SK-MEL-5 (cell line): ENCODE measurements around the gene ZC3H12D. TPM values are rescaled to one million over a fixed set of nuclear protein-coding genes. Genes with fewer than 3 reads are reported as not detected.

ENCODE experiments used
- DNase-seq: peaks from one replicate; pipeline ENCODE4 v3.0.0-alpha.2; 2016; ENCODE audit warnings: low read depth, low spot score
- in situ Hi-C: cut with HindIII; loops from 2 replicates; pipeline ENCODE4 v1.10.0; 2016; ENCODE audit warnings: low sequenced_read_pairs, high pct_unique_total_duplicates, low pct_unique_long_range_greater_than_20kb
- total RNA-seq: library from RNA; depleted of rRNA; stranded (reverse); fragments of >200 nt; shearing (Covaris generic); gene quantifications from 2 replicates; pipeline ENCODE4 v1.2.3, GENCODE V29; 2014

Gene ZC3H12D
- total RNA-seq, 1 experiment from 2014 or later, result not detected

DNA sequence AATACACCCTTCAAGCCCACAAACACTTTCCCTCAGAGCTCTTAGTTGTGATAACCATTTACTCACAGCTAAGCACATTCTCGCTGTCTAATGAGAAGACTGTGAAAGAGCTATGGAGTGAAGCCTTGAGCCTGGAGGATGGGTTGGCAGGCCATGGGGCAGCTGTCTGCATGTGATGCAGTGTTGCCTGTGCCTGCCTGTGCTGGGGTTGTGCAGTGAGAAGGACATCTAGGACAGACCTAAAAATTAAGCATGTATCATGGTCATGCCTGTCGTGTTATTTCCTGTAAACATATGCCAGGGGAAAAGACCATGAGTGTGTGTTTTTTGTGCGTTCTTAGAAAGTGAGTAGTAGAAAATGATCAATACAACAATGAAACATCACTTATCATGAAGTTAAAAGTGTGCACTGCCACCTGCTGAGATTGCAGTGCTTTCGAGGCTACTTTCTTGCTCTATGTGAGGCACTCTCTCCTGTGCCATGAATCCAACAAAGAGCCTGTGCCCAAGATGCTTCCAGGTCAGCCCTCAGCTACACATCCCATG lies 8.1 kb upstream of the ZC3H12D start:
- in situ Hi-C loops, result no loop called here
- DNase-seq, result no peak

DNA sequence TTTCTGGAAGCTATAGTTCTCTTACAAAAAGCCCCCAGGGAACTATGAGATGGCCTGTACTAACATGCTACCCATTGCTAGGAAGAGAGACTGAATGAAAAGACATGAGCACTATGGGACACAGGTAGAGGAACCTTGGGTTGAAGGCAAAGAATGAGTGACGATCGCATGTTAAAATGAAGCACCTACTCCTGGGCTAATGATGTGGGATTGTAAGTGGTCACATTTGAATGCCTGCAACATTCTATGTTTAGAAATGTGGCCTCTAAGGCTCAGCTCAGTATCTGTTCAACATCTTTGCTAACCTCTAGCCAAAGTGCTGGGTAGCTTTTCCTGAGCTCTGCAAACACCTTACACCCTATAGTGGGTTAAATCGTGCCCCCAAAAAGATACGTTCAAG lies 5.2 kb upstream of the ZC3H12D start:
- in situ Hi-C loops, result no loop called here

DNA sequence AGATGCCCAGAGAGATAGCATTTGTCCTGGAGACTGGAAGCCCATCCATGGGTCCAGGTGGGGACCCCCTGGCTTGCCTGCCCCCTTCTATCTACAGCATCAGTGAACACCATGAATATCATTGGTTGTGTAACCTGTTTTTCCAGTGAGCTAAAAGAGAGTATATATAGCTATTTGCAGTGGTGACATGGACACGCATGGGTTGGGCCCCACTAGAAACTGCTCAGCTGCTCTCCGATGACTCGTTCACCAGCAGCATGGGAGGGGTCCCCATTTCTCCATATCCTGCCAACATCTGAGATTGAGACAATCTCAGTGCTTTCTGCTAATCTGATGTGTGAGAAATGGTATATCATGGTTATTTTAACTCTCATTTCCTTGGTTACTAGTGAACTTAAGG lies 4.0 kb upstream of the ZC3H12D start:
- in situ Hi-C loops, result no loop called here
- DNase-seq, result no peak

More for the DNA sequence above, 5.2 kb upstream of the ZC3H12D start:
- no peak for DNase-seq

DNA sequence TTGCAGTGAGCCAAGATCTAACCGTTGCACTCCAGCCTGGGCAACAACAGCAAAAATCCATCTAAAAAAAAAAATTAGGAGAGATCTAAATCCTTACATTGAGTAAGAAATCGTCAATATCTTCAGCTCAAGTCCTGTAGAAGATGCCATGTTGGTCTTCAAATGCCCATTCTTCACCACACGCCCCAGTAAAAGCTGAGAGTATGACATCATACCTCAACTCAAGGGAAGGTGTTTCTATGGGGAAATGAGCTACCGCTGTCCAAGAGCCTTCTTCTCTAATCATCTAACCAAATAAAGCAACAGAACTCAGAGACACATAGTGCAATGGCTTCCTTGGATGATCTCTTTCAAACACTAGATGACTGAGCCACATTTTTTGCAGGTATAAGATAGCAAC lies 2.5 kb upstream of the ZC3H12D start:
- in situ Hi-C loops, result no loop called here
- DNase-seq, result no peak

DNA sequence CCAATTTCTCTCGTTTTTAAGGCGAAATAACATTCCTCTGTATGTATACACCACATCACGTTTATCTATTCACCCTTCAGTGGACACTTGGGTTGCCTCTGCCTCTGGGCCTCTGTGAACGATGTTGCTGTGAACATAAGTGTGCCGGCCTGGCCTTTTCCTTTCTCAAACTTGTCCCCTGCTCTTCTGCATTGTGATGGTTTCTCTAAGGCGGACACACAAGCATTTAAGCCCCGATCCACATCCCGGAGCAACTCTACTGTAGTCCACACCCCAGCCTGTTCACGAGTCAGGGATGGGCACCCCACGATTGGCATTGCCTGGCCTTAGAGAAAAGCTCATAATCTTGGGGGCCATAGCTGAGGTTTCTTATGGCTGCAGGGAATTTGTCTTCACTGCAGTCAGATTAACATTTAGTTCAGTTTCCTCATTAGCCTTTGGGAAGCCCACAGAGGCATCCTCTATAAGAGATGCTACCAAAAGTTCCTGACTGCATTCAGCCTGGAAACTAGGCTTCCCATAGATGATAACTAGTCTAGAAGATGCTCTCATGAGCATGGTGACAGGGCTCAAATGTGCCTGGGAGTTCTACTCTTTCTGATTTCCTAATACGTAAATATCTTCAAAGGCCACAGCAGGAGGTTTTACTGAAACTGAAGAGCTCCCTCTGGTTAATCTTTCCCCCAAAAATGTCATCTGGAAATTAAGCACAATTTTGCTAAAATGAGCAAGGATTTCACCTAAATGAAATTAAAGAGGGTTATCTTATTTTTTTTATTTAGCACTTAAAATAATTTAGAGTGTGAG lies 762 bp downstream of the ZC3H12D start:
- in situ Hi-C loops, result no loop called here

DNA sequence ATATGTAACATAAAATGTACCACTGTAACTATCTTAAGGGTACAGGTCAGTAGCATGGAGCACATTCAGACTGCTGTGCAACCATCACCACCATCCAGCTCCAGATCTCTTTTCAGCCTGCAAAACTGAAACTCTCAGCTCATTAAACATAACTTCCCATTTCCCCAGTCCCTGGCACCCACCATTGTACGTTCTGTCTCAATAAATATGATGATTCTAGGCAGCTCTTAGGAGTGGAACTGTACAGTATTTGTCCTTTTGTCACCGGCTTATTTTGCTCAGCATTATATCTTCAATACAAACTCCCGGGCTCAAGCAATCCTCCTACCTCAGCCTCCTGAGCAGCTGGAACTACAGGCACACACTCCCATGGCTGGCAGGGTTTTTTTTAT lies 1.5 kb downstream of the ZC3H12D start:
- in situ Hi-C loops, result no loop called here
- DNase-seq, result no peak

More for the DNA sequence above, 762 bp downstream of the ZC3H12D start:
- no peak for DNase-seq

DNA sequence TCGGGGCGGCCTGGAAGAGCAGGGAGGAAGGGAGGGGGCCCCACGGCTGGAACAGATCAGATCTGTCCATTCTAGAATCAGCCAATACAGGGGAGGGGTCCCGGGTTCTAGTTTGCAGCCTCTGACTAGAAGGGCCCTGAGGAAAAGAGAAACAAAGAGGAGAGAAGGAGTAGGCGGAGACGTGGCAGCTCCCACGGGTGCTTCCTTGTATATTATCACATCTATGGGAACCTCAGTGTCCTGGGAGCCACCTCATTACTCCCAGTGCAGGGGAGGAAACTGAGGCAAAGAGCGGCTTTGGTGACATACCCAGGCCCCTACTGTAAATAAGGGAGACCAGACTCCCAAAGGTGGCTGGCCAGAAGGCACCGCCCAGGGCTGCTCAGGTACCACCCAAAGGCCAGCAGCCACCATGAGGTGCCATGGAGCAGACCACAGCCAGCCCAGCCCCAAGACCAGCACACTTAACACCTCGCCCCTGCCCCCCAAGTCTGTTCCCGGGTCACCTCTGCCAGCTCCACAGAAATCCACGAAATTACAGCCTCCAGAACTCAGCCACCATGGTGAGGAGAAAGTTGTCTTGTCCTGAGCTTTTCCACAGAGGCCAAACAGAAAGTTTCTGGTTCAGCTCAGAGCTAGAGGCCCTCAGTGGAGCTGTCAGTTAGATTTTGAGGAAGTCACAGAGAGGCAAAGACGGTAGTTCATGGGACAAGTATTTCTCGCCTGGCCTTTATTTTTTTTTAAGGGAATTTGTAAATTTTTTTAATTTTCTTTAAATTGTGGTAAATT lies 2.1 kb downstream of the ZC3H12D start:
- DNase-seq, result no peak
- in situ Hi-C loops, result no loop called here

DNA sequence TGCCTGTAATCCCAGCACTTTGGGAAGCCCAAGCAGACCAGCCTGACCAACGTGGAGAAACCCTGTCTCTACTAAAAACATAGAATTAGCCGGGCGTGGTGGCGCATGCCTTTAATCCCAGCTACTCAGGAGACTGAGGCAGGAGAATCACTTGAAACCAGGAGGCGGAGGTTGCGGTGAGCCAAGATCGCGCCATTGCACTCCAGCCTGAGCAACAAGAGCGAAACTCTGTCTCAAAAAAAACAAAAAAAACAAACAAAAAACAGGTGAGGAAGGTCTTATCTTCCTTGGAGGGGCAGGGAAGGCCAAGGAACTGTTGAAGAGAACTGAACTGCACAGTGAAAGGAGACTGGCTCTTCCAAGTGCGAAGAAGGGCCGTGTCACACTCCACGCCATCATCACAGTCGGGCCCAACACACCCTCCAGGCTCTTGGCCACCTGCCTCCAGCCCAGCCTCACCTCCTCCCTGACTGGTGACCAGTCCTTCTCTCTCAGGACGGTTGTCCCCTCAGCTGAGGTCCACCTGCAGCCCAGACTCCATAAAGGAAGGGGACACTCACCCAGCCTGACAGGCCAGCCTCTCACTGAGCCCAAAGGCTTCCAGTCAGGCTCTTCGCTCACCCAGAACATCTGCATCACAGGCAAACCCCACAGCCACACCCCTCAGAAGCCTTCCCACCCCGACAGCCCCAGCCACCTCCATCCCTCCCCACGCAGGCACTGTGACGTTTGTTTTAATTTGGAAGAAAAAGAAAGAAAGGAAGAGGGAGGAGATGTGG lies 4.1 kb downstream of the ZC3H12D start:
- in situ Hi-C loops, result no loop called here
- DNase-seq, result no peak

DNA sequence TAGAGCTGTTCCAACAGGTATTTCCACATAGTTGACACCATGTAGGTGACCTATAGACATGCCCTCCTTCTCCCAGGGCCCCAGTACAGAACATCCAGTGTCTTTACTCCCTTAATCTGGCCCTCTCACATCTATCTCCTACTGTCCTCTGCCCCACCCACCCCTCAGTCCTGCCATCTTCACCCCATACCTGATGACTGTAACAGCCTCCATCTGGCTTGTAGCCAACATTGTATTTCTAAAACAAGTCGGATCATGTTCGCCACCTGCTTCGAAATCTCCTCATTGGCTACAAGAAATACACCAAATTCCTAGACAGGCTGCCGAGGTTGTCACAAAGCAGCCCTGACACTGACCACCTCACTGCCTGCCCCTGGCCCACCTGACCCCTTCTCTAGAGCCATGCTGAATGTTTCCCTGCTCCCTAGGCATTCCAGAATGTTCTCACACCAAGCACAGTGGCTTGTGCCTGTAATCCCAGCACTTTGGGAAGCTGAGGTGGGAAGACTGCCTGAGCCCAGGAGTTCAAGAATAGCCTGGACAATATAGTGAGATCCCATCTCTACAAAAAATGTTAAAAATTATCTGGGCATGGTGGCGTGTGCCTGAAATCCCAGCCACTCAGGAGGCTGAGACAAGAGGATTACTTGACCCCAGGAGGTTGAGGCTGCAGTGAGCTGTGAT lies 6.0 kb downstream of the ZC3H12D start:
- in situ Hi-C loops, result no loop called here
- DNase-seq, result no peak

DNA sequence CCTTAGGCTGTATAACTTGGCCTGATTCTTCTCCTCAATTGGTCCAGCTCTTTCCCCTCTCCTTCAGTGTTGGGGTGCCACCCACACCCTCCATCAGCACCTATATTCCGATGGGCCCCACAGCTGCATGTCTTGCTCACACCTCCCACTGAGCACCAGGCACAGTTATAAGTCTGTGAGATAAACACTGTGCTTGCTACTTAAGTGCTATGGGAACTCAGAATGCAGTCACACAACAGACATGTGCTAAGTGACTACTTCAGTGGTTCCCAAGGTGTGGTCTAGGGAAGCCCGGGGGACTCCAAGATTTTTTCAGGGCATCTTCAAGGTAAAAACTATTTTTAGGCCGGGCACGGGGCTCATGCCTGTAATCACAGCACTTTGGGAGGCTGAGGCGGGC lies 7.3 kb downstream of the ZC3H12D start:
- no peak for DNase-seq
- in situ Hi-C loops, result no loop called here

DNA sequence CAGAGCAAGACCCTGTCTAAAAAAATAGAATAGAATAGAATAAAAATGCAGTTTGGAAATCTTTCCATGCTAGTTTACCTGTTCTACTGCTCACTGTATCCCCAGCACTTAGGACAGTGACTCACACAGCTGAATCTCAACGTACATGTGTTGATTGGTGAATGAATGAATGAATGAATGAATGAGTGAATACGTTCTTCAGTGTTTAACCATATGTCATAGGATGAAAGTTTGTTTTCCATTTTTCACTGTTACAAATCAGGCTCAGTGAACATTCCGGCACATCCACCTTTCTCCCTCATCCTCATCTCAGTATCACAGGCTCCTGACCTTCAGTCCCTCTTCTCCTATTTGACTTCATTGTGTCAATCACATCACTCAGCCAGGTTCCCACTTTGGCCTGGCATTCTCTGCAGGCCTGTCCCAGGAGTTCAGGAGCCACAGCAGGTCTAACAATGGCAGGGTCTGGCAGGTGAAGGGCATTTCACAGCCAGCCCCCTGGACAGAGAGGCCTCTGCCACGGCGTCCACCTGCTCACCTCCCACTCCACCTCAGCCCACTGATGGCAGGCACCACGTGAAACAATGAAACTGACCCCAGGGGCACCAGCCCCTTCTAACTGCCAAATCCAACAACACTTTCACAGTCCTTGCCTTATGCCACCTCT lies 7.9 kb downstream of the ZC3H12D start:
- in situ Hi-C loops, result no loop called here

DNA sequence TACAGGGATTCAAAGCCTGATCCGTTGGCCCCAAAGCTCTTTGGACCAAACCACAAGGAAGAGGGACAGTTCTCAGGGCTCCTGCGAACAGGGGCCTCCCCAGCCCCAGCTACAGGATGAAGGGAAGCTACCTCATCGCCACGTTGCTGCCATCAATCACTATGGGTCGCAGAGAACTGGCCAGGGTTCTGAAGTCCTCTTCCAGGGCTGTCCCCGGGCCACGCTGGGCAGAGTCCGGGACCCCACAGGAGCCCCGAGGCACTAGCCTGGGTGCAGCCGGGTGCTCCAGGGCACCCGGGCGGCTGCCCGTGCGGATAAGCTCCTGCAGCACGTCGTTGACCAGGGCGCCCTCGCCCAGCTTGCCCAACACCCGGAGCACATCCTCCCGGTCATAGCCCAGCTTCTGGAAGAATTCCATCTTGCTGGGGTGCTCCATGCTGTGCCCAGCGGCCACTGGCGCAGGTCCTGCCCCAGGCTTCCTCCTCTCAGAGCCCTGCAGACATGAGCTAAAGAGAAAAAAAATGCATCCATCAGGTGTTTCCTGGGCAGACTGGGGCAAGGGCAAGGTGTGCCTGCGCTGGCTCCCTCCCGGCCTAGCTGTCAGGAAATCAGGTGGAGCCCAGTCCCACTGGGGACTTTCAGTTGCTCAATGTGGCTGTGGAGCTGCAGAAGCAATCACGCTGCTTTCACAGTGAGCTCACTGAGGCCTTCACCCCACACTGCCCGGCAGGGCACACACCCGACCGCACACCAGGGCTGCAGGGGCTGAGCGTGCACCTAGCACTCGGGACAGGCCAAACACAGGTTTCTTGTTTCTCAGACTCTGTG lies 10.5 kb downstream of the ZC3H12D start:
- no peak for DNase-seq
- in situ Hi-C loops, result no loop called here

More for the DNA sequence above, 7.9 kb downstream of the ZC3H12D start:
- DNase-seq, result no peak

DNA sequence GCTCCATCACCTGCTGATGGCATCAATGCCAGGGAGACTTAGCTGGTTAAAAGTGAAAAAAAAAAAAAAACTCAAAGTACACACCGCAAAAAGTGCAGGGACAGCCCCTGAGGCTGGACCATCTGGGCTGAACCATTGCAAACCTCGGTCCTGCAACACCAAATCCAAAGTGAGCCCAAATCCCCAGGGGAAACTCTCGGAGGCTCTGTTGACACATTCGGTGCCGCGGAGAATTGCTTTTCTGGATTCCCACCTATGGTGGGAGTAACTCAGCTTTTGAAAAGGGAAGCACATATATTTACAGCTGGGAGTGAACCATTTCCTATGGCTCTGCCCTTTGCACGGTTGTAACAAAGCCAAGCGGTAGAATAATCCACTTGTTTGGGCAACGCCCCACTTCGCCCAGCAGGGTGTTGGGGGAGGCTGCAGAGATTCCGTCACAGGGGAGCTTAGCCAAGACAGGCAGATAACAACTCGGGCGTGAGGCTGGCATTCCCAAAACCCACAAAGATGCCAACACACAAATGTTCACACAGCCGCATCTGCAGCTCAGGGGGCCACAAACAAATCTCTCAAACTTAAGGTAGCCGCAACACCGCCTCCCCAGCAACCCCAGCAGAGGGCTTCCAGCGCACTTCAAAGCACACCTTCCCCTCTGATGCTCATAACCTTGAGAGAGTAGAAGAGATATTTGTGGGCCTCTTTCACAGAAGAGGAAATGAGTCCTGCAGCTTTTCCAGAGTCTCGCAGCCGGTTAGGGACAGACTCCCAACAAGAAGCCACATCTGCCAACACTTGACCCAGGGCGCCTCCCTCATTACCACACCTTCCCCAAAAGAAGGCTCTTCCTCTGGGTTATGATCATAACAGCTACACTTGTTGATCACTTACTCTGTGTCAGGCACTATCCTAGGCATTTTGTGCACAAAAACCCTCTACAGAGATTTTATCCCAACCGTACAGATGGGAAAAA lies 11.4 kb downstream of the ZC3H12D start:
- no peak for DNase-seq
- in situ Hi-C loops, result no loop called here

DNA sequence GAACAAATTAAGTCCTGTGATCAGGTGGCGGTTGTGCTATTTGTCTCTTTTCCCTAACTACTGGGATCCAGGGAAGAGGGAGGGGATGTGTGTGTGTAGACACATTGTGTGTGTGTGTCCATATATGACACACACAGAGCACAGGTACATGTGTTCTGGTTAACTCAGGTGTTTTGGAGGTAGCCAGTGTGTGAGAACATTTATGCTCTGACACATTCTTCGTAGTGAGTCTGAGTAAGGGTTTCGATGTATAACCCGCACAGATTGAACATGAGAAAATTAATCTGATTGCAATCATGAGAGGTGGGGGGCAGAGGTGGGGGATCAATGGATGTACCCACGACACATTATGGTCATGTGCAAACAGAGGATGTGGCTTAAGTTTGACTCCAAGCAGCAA lies 12.6 kb downstream of the ZC3H12D start:
- in situ Hi-C loops, result no loop called here

DNA sequence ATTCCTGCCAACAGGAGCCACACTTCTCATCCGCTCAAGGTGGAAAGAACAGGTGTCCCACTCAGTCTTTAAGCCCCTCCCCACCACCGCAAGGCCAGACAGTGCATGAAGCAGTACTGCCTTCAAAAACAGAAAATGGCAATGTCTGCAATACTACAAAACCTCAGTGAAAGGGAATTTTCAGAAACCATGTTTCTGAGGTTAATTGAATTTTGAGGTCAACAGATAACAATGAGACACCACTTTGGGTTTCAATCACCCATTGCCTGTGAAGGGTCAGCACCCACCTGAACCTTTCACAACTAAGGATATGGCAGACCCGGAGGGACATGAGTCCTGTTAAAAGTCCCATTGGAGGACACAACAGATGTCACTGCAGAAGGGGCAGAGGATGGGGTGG lies 13.0 kb downstream of the ZC3H12D start:
- in situ Hi-C loops, result no loop called here
- no peak for DNase-seq

More for the DNA sequence above, 12.6 kb downstream of the ZC3H12D start:
- no peak for DNase-seq
